Left ventricle myocardium inferior (tissue), 1 donor: ENCODE data around the gene NDUFA12. TPM values are rescaled to one million over a fixed set of nuclear protein-coding genes. Genes with fewer than 3 reads are reported as not detected.

ENCODE experiments used
- DNase-seq: peaks from one replicate; pipeline ENCODE4 v3.0.0-alpha.2; 2020
- H3K27ac ChIP-seq: fragments of 200-600 bp; replicated peaks from 2 replicates; pipeline ENCODE4 v1.8.0; 2021
- H3K27me3 ChIP-seq: fragments of 200-600 bp; 2 replicates; pipeline ENCODE4 v1.8.0; 2021; ENCODE audit warnings: low read depth
- H3K36me3 ChIP-seq: fragments of 200-600 bp; 2 replicates; pipeline ENCODE4 v1.8.0; 2021
- H3K4me1 ChIP-seq: fragments of 200-600 bp; 2 replicates; pipeline ENCODE4 v1.8.0; 2021
- H3K4me3 ChIP-seq: fragments of 200-600 bp; 2 replicates; pipeline ENCODE4 v1.8.0; 2021; ENCODE audit warnings: mild to moderate bottlenecking, moderate library complexity
- H3K9me3 ChIP-seq: fragments of 200-600 bp; replicated peaks from 2 replicates; pipeline ENCODE4 v1.8.0; 2021
- CTCF ChIP-seq: fragments of 200-600 bp; IDR thresholded peaks from 2 replicates; pipeline ENCODE4 v1.8.0; 2021; ENCODE audit warnings: antibody characterized with exemption, mild to moderate bottlenecking, borderline replicate concordance
- intact Hi-C: fragments of 100-400 bp; cut with micrococcal nuclease; formaldehyde crosslinking; loops from one replicate; pipeline ENCODE4 v1.11.0; 2022
- total RNA-seq: library from RNA; stranded (reverse); fragmentation: NEBNext Ultra II Directional; extraction: Animal tissue kit (Norgen Biotek cat#: 25700); gene quantifications from one replicate; pipeline ENCODE4 v1.2.1, GENCODE V29; 2021
- donor health status: DM: no; HTN: yes; CAD: no; lungs with severe emphysema.

NDUFA12 gene
- total RNA-seq, 1 donor from 2014 or later, result 353 TPM

GRCh38 chr12:94972795-94973194 is 30.7 kb downstream of the NDUFA12 start:
- intact Hi-C loops, result no loop called here
- Histone ChIP-seq H3K9me3 (no peaks in the 10 kb centered on the region), H3K27ac (no peak overlapping the region), H3K36me3 (peaks cover 16% of the 10 kb centered on the region), H3K27me3 (no peaks in the 10 kb centered on the region), H3K4me3 (no peak overlapping the region), H3K4me1 (peaks cover 3% of the 10 kb centered on the region)
- TF ChIP-seq CTCF, result no peak
- DNase-seq, result no peak

- H3K9me3 ChIP-seq, result no peaks in the 10 kb centered on the region
- TF ChIP-seq CTCF, result no peak
- H3K27ac ChIP-seq, result no peak overlapping the region
- H3K4me3 ChIP-seq, result no peak overlapping the region
- H3K36me3 ChIP-seq, result peaks cover 16% of the 10 kb centered on the region
- no peak for DNase-seq
- H3K4me1 ChIP-seq, result no peaks in the 10 kb centered on the region
- H3K27me3 ChIP-seq, result no peaks in the 10 kb centered on the region
- intact Hi-C loops, result no loop called here
Observed at GRCh38 chr12:94971923-94972322, 31.6 kb downstream of the NDUFA12 start.

- intact Hi-C loops, result no loop called here
- Histone ChIP-seq H3K9me3 (no peaks in the 10 kb centered on the region), H3K4me1 (no peaks in the 10 kb centered on the region), H3K27me3 (no peaks in the 10 kb centered on the region), H3K4me3 (no peak overlapping the region), H3K27ac (no peak overlapping the region), H3K36me3 (peaks cover 16% of the 10 kb centered on the region)
- no peak for TF ChIP-seq CTCF
- no peak for DNase-seq
Observed at GRCh38 chr12:94970560-94970959, 32.9 kb downstream of the NDUFA12 start.

- Histone ChIP-seq H3K27me3 (no peaks in the 10 kb centered on the region), H3K27ac (no peak overlapping the region), H3K9me3 (no peaks in the 10 kb centered on the region), H3K36me3 (peaks cover 16% of the 10 kb centered on the region), H3K4me3 (no peak overlapping the region), H3K4me1 (no peaks in the 10 kb centered on the region)
- TF ChIP-seq CTCF, result no peak
- no peak for DNase-seq
- intact Hi-C loops, result no loop called here
Observed at GRCh38 chr12:94969424-94969823, 34.1 kb downstream of the NDUFA12 start.

GRCh38 chr12:94965982-94966630 is 37.4 kb downstream of the NDUFA12 start:
- H3K36me3 ChIP-seq, result peaks cover 11% of the 10 kb centered on the region
- no peaks in the 10 kb centered on the region for H3K4me1 ChIP-seq
- intact Hi-C loops, result no loop called here
- DNase-seq, result no peak
- H3K4me3 ChIP-seq, result no peak overlapping the region
- no peak overlapping the region for H3K27ac ChIP-seq
- no peaks in the 10 kb centered on the region for H3K27me3 ChIP-seq
- H3K9me3 ChIP-seq, result no peaks in the 10 kb centered on the region
- TF ChIP-seq CTCF, result no peak
